C4-2B (cell line): Measurements from ENCODE around the gene POLN.

Experiments
- CTCF ChIP-seq: fragments of 450-650 bp; conservative IDR thresholded peaks from 2 replicates; pipeline ENCODE4 v1.5.1; 2017; ENCODE audit warnings: mild to moderate bottlenecking
- ZFX ChIP-seq: fragments of 450-650 bp; IDR thresholded peaks from 2 replicates; pipeline ENCODE4 v1.6.1; 2017

- no peak for TF ChIP-seq CTCF
- TF ChIP-seq ZFX, result no peak
Observed at GRCh38 chr4:2084316-2084715, 157.6 kb downstream of the POLN start.
